ENCODE measurements around the gene NUMA1.

The NUMA1 gene

GRCh38 chr11:72061739-72062396 is 18.5 kb downstream of the NUMA1 start:
- DNase-seq = no peak

- DNase-seq = no peak
These were observed 21.8 kb downstream of the NUMA1 start for GRCh38 chr11:72058416-72059034.

GRCh38 chr11:72048766-72049460 is 31.4 kb downstream of the NUMA1 start:
- no peak for DNase-seq

GRCh38 chr11:72045849-72046248 is 34.5 kb downstream of the NUMA1 start:
- DNase-seq = no peak

GRCh38 chr11:72042064-72042745 is 38.1 kb downstream of the NUMA1 start:
- no peak for DNase-seq

GRCh38 chr11:72041364-72042063 is 38.8 kb downstream of the NUMA1 start:
- peak; percentile 48 for DNase-seq

GRCh38 chr11:72040491-72041363 is 39.6 kb downstream of the NUMA1 start:
- DNase-seq = peak; percentile 81

- DNase-seq = peak; percentile 24
These were observed 40.4 kb downstream of the NUMA1 start for GRCh38 chr11:72039856-72040401.

- DNase-seq = no peak
These were observed 41.1 kb downstream of the NUMA1 start for GRCh38 chr11:72039031-72039855.

- DNase-seq = no peak
These were observed 41.9 kb downstream of the NUMA1 start for GRCh38 chr11:72038491-72038890.

GRCh38 chr11:72037554-72038311 is 42.6 kb downstream of the NUMA1 start:
- no peak for DNase-seq

- no peak for DNase-seq
These were observed 43.7 kb downstream of the NUMA1 start for GRCh38 chr11:72036687-72037086.

- DNase-seq = no peak
These were observed 49.8 kb downstream of the NUMA1 start for GRCh38 chr11:72030472-72031045.

GRCh38 chr11:72026090-72026489 is 54.3 kb downstream of the NUMA1 start:
- DNase-seq = no peak

- no peak for DNase-seq
These were observed 56.1 kb downstream of the NUMA1 start for GRCh38 chr11:72024069-72024754.

- no peak for DNase-seq
These were observed 57.0 kb downstream of the NUMA1 start for GRCh38 chr11:72023335-72023734.

GRCh38 chr11:72018171-72018570 is 62.2 kb downstream of the NUMA1 start:
- DNase-seq = no peak

GRCh38 chr11:72015511-72016061 is 64.8 kb downstream of the NUMA1 start:
- DNase-seq = no peak

All from CD4-positive, alpha-beta T cell treated with Interleukin-12 subunit alpha and Interleukin-12 subunit beta, for 1 hour (primary cell).